ENCODE measurements around the gene SH3BP5L.
A peak's percentile ranks its signal among the peaks of the same experiment; 100 is the strongest.
"Not testable (repeated sequence)": the region's sequence is repeated elsewhere in the genome, so short reads cannot be mapped to it uniquely, and the experiment has no call there.

Gene SH3BP5L

GRCh38 chr1:248850536-248851251 lies 25.0 kb upstream of the SH3BP5L start:
- DNase-seq, result no peak

GRCh38 chr1:248850124-248850523 lies 24.4 kb upstream of the SH3BP5L start:
- DNase-seq, result no peak

GRCh38 chr1:248849637-248850036 lies 23.9 kb upstream of the SH3BP5L start:
- DNase-seq, result no peak

GRCh38 chr1:248849152-248849551 lies 23.4 kb upstream of the SH3BP5L start:
- DNase-seq, result no peak

- DNase-seq, result no peak
Measured at GRCh38 chr1:248848602-248849001, 22.9 kb upstream of the SH3BP5L start.

- no peak for DNase-seq
Measured at GRCh38 chr1:248847956-248848561, 22.3 kb upstream of the SH3BP5L start.

GRCh38 chr1:248847181-248847955 lies 21.7 kb upstream of the SH3BP5L start:
- no peak for DNase-seq

GRCh38 chr1:248844526-248844925 lies 18.8 kb upstream of the SH3BP5L start:
- no peak for DNase-seq

GRCh38 chr1:248843687-248844086 lies 18.0 kb upstream of the SH3BP5L start:
- DNase-seq, result no peak

GRCh38 chr1:248842781-248843331 lies 17.1 kb upstream of the SH3BP5L start:
- DNase-seq, result no peak

- no peak for DNase-seq
Measured at GRCh38 chr1:248841702-248842395, 16.1 kb upstream of the SH3BP5L start.

GRCh38 chr1:248840946-248841345 lies 15.2 kb upstream of the SH3BP5L start:
- no peak for DNase-seq

- DNase-seq, result no peak
Measured at GRCh38 chr1:248839168-248839555, 13.4 kb upstream of the SH3BP5L start.

- DNase-seq, result peak; percentile 80
Measured at GRCh38 chr1:248838357-248839167, 12.8 kb upstream of the SH3BP5L start.

GRCh38 chr1:248837781-248838356 lies 12.2 kb upstream of the SH3BP5L start, which contains the start of gene ZNF672:
Gene ZNF672, plus strand, starts transcription at chr1:248838224. Its CDS starts 9,051 bp downstream, at chr1:248847275.
- DNase-seq, result peak; percentile 93

GRCh38 chr1:248837045-248837780 lies 11.5 kb upstream of the SH3BP5L start:
- DNase-seq, result no peak

GRCh38 chr1:248834343-248834940 lies 8.7 kb upstream of the SH3BP5L start:
- DNase-seq, result no peak

- DNase-seq, result no peak
Measured at GRCh38 chr1:248831842-248832241, 6.1 kb upstream of the SH3BP5L start.

GRCh38 chr1:248830718-248831017 lies 5.0 kb upstream of the SH3BP5L start:
- not testable (repeated sequence) for DNase-seq

GRCh38 chr1:248828845-248829244 lies 3.1 kb upstream of the SH3BP5L start:
- no peak for DNase-seq

GRCh38 chr1:248825573-248825908 lies 174 bp downstream of the SH3BP5L start:
- DNase-seq, result no peak

All from T1000 (cell line).